22Rv1 (cell line): ENCODE results near the gene IL33.

Experiments used
- ZFX ChIP-seq: fragments of 450-650 bp; IDR thresholded peaks from 2 replicates; pipeline ENCODE4 v1.6.1; 2017; ENCODE audit warnings: antibody characterized with exemption, borderline replicate concordance
- TF ChIP-seq, protein P1 (sequence below): fragments of 450-650 bp; IDR thresholded peaks from 2 replicates; pipeline ENCODE4 v1.5.1; 2017; ENCODE audit warnings: mild to moderate bottlenecking

DNA sequence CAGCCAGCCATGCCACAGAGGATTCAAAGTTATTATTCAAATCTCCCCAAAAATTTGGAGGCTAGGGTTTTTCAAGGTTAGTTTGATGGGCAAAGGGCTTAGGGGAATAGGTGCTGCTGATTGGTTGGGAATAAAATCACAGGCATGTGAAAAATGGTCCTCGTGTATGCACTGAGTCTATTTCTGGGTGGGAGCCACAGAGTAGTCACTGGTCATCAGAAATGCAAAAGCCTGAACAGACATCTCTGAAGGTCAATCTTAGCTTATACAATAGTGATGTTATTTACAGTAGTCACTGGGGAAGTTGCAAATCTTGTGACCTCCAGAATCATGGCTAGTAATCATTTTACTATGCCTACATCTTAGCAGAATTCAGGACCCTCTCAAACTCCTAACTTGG lies 1.3 kb downstream of the IL33 start:
- TF ChIP-seq, protein P1, sequence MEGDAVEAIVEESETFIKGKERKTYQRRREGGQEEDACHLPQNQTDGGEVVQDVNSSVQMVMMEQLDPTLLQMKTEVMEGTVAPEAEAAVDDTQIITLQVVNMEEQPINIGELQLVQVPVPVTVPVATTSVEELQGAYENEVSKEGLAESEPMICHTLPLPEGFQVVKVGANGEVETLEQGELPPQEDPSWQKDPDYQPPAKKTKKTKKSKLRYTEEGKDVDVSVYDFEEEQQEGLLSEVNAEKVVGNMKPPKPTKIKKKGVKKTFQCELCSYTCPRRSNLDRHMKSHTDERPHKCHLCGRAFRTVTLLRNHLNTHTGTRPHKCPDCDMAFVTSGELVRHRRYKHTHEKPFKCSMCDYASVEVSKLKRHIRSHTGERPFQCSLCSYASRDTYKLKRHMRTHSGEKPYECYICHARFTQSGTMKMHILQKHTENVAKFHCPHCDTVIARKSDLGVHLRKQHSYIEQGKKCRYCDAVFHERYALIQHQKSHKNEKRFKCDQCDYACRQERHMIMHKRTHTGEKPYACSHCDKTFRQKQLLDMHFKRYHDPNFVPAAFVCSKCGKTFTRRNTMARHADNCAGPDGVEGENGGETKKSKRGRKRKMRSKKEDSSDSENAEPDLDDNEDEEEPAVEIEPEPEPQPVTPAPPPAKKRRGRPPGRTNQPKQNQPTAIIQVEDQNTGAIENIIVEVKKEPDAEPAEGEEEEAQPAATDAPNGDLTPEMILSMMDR, result no peak
- no peak for TF ChIP-seq ZFX
